Neural progenitor cell (in vitro differentiated cells): ENCODE results near the gene C6orf120.

Experiments
- CTCF ChIP-seq: fragments of 200-600 bp; sonication (generic); IDR thresholded peaks from 2 replicates; pipeline ENCODE4 v1.5.1; 2017; ENCODE audit warnings: antibody characterized with exemption, mild to moderate bottlenecking
- EZH2phosphoT487 ChIP-seq: fragments of 200-600 bp; sonication (generic); IDR thresholded peaks from 2 replicates; pipeline ENCODE4 v1.6.1; 2017; ENCODE audit warnings: antibody characterized with exemption

GRCh38 chr6:169675011-169675410, 26.9 kb upstream of the C6orf120 start:
- TF ChIP-seq EZH2phosphoT487 (no peak), CTCF (no peak)
